B cell (primary cell): Measurements from ENCODE around the gene APOL3.

ENCODE experiments used
- EZH2 ChIP-seq: IDR thresholded peaks from 2 replicates; pipeline ENCODE4 v1.6.1; 2012; ENCODE audit warnings: borderline replicate concordance, low read depth, mild to moderate bottlenecking, moderate library complexity, low read length; ENCODE audit not compliant: insufficient read depth, poor library complexity, severe bottlenecking
- TF ChIP-seq, protein P1 (sequence below): fragments of 200-600 bp; IDR thresholded peaks from one replicate; pipeline ENCODE4 v1.8.0; 2022; ENCODE audit warnings: antibody characterized with exemption, mild to moderate bottlenecking

GRCh38 chr22:36171941-36172340 is 11.4 kb upstream of the APOL3 start:
- TF ChIP-seq, protein P1, sequence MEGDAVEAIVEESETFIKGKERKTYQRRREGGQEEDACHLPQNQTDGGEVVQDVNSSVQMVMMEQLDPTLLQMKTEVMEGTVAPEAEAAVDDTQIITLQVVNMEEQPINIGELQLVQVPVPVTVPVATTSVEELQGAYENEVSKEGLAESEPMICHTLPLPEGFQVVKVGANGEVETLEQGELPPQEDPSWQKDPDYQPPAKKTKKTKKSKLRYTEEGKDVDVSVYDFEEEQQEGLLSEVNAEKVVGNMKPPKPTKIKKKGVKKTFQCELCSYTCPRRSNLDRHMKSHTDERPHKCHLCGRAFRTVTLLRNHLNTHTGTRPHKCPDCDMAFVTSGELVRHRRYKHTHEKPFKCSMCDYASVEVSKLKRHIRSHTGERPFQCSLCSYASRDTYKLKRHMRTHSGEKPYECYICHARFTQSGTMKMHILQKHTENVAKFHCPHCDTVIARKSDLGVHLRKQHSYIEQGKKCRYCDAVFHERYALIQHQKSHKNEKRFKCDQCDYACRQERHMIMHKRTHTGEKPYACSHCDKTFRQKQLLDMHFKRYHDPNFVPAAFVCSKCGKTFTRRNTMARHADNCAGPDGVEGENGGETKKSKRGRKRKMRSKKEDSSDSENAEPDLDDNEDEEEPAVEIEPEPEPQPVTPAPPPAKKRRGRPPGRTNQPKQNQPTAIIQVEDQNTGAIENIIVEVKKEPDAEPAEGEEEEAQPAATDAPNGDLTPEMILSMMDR: no peak
- no peak for TF ChIP-seq EZH2
